ENCODE measurements around the gene USH2A.

DNA sequence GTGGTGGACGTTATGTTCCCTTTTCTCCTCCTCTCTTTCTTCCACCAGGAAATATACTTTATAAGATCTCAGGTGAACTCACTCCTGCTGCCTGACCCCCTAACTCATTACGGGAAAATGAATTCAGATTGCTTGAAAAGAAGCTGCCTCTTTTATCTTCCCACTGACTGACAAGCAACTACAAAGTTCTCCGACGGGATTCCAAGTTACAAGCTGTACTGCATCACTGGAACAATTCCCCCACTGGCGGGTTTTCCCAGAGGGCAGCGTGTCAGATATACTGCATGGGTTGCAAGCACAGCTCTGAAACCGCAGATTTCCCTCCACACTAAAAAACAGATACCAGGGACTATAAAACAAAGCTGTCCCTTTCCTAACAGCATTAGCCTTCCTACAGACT, 465.6 kb downstream of the USH2A start:
- no peak for TF ChIP-seq ZNF510 (tag by site-specific recombination; IDR thresholded peaks at IDR 0.05; ENCODE audit: insufficient replicate concordance)
- no peak for TF ChIP-seq ZNF558 (tag by site-specific recombination; IDR thresholded peaks at IDR 0.05)
- no peak for TF ChIP-seq YY1 (tag by site-specific recombination; IDR thresholded peaks at IDR 0.05)

All from HEK293 (cell line).